Fibroblast of skin of left quadriceps (primary cell): ENCODE data around the gene TCF3.
A peak's percentile ranks its signal among the peaks of the same experiment; 100 is the strongest.

Source experiments
- DNase-seq, 2 experiments: peaks; one replicate each; pipeline ENCODE4 v3.0.0-alpha.2; 2013; ENCODE audit warnings: low read depth in 2 of 2

Gene TCF3

GRCh38 chr19:1630012-1630411 lies 22.4 kb downstream of the TCF3 start:
- no peak for DNase-seq

- DNase-seq, result no peak
Observed at GRCh38 chr19:1629256-1629808, 23.1 kb downstream of the TCF3 start.

- no peak for DNase-seq
Observed at GRCh38 chr19:1627194-1627593, 25.2 kb downstream of the TCF3 start.

- DNase-seq, result no peak
Observed at GRCh38 chr19:1626417-1627010, 25.9 kb downstream of the TCF3 start.

GRCh38 chr19:1624458-1624857 lies 28.0 kb downstream of the TCF3 start:
- peak; percentile 13 to 14 for DNase-seq

- no peak for DNase-seq
Observed at GRCh38 chr19:1622541-1622940, 29.9 kb downstream of the TCF3 start.

- DNase-seq, result no peak
Observed at GRCh38 chr19:1622007-1622406, 30.4 kb downstream of the TCF3 start.

- DNase-seq, result no peak
Observed at GRCh38 chr19:1621574-1621973, 30.8 kb downstream of the TCF3 start.

GRCh38 chr19:1621021-1621420 lies 31.4 kb downstream of the TCF3 start:
- DNase-seq, result no peak

- DNase-seq, result no peak
Observed at GRCh38 chr19:1620502-1620901, 31.9 kb downstream of the TCF3 start.

- DNase-seq, result no peak
Observed at GRCh38 chr19:1619703-1620102, 32.7 kb downstream of the TCF3 start.

- DNase-seq, result no peak
Observed at GRCh38 chr19:1619094-1619439, 33.3 kb downstream of the TCF3 start.

GRCh38 chr19:1618157-1619093 lies 34.0 kb downstream of the TCF3 start:
- DNase-seq, result no peak

- no peak for DNase-seq
Observed at GRCh38 chr19:1616875-1617274, 35.5 kb downstream of the TCF3 start.

- DNase-seq, result no peak
Observed at GRCh38 chr19:1616396-1616795, 36.0 kb downstream of the TCF3 start.

GRCh38 chr19:1615156-1615765 lies 37.2 kb downstream of the TCF3 start:
- DNase-seq, result no peak

- no peak for DNase-seq
Observed at GRCh38 chr19:1613808-1614570, 38.4 kb downstream of the TCF3 start.

GRCh38 chr19:1613146-1613545 lies 39.3 kb downstream of the TCF3 start:
- DNase-seq, result no peak

GRCh38 chr19:1612114-1613086 lies 40.0 kb downstream of the TCF3 start:
- no peak for DNase-seq

- DNase-seq, result no peak
Observed at GRCh38 chr19:1611353-1611752, 41.1 kb downstream of the TCF3 start.

- DNase-seq, result no peak
Observed at GRCh38 chr19:1610579-1610978, 41.8 kb downstream of the TCF3 start.
